Middle frontal gyrus (tissue), 1 donor: ENCODE results near the gene C1RL.

Experiments
- DNase-seq: peaks from one replicate; pipeline ENCODE4 v3.0.0-alpha.2; 2015; ENCODE audit warnings: low spot score; ENCODE audit errors: extremely low spot score

C1RL gene

GRCh38 chr12:7092986-7093460 is 16.0 kb downstream of the C1RL start:
- no peak for DNase-seq

GRCh38 chr12:7092229-7092985 is 16.6 kb downstream of the C1RL start, which contains the start of gene C1R:
Gene C1R (minus strand): TSS chr12:7092445. CDS start chr12:7092388, 57 bp downstream.
- peak; percentile 16 for DNase-seq

- DNase-seq: no peak
Observed at GRCh38 chr12:7091660-7092228, 17.3 kb downstream of the C1RL start.

GRCh38 chr12:7091171-7091570 is 17.8 kb downstream of the C1RL start:
- DNase-seq: no peak

GRCh38 chr12:7090222-7090998 is 18.6 kb downstream of the C1RL start:
- no peak for DNase-seq

- no peak for DNase-seq
Observed at GRCh38 chr12:7089196-7089871, 19.7 kb downstream of the C1RL start.

- no peak for DNase-seq
Observed at GRCh38 chr12:7083125-7083524, 25.9 kb downstream of the C1RL start.

- DNase-seq: no peak
Observed at GRCh38 chr12:7081037-7081436, 28.0 kb downstream of the C1RL start.

- DNase-seq: no peak
Observed at GRCh38 chr12:7079826-7080125, 29.2 kb downstream of the C1RL start.

- no peak for DNase-seq
Observed at GRCh38 chr12:7078163-7078562, 30.9 kb downstream of the C1RL start.

GRCh38 chr12:7076493-7076892 is 32.5 kb downstream of the C1RL start:
- no peak for DNase-seq

- DNase-seq: no peak
Observed at GRCh38 chr12:7075939-7076338, 33.1 kb downstream of the C1RL start.

- DNase-seq: no peak
Observed at GRCh38 chr12:7075518-7075917, 33.5 kb downstream of the C1RL start.

GRCh38 chr12:7073946-7074345 is 35.1 kb downstream of the C1RL start:
- DNase-seq: no peak

GRCh38 chr12:7072554-7072953 is 36.5 kb downstream of the C1RL start:
- no peak for DNase-seq

GRCh38 chr12:7072035-7072434 is 37.0 kb downstream of the C1RL start:
- DNase-seq: no peak

- no peak for DNase-seq
Observed at GRCh38 chr12:7069386-7069785, 39.6 kb downstream of the C1RL start.

GRCh38 chr12:7068994-7069346 is 40.0 kb downstream of the C1RL start:
- DNase-seq: no peak

GRCh38 chr12:7068240-7068993 is 40.6 kb downstream of the C1RL start:
- peak; percentile 49 for DNase-seq

GRCh38 chr12:7067096-7067495 is 41.9 kb downstream of the C1RL start:
- DNase-seq: no peak

GRCh38 chr12:7066596-7066995 is 42.4 kb downstream of the C1RL start:
- no peak for DNase-seq
